Stimulated activated CD4-positive, alpha-beta T cell treated with anti-CD3 and anti-CD28 coated beads, Interleukin-15, amount 100 ng/mL, for 1 hour (primary cell): ENCODE data around the gene SOSTDC1.

Experiments
- DNase-seq, 2 donors: peaks; one replicate each; pipeline ENCODE4 v3.0.0-alpha.2; 2020; ENCODE audit warnings: low read depth in 1 of 2, low spot score in 1 of 2

The SOSTDC1 gene

GRCh38 chr7:16420329-16420648 lies 45.2 kb downstream of the SOSTDC1 start:
- no peak for DNase-seq

- no peak for DNase-seq
These were observed 45.7 kb downstream of the SOSTDC1 start for GRCh38 chr7:16419859-16420258.

GRCh38 chr7:16419126-16419525 lies 46.4 kb downstream of the SOSTDC1 start:
- DNase-seq, result no peak

GRCh38 chr7:16417906-16418305 lies 47.6 kb downstream of the SOSTDC1 start:
- DNase-seq, result no peak

GRCh38 chr7:16416289-16417282 lies 49.0 kb downstream of the SOSTDC1 start:
- DNase-seq, result no peak

GRCh38 chr7:16412274-16413254 lies 53.0 kb downstream of the SOSTDC1 start:
- no peak for DNase-seq
